H9 (cell line): ENCODE measurements around the gene USP40. TPM values are rescaled to one million over a fixed set of nuclear protein-coding genes. Genes with fewer than 3 reads are reported as not detected.

Source experiments
- DNase-seq: peaks from one replicate; pipeline ENCODE4 v3.0.0-alpha.2; 2017
- H2AFZ ChIP-seq: one replicate; pipeline ENCODE4 v1.6.1; 2013; ENCODE audit warnings: mild to moderate bottlenecking, low read length, control low read depth, moderate library complexity
- H2AK5ac ChIP-seq: 2 replicates; pipeline ENCODE4 v1.6.1; 2013; ENCODE audit warnings: low read length, control low read depth, mixed read lengths; ENCODE audit not compliant: insufficient read length
- H2BK120ac ChIP-seq: one replicate; pipeline ENCODE4 v1.6.1; 2013; ENCODE audit warnings: low read depth, mild to moderate bottlenecking, low read length, control low read depth, inconsistent platforms; ENCODE audit not compliant: poor library complexity, severe bottlenecking
- H2BK12ac ChIP-seq: 2 replicates; pipeline ENCODE4 v1.6.1; 2013; ENCODE audit warnings: low read length, control low read depth, mixed read lengths, low read depth; ENCODE audit not compliant: insufficient read length
- H2BK15ac ChIP-seq: 2 replicates; pipeline ENCODE4 v1.6.1; 2013; ENCODE audit warnings: low read depth, low read length, control low read depth
- H2BK20ac ChIP-seq: one replicate; pipeline ENCODE4 v1.6.1; 2013; ENCODE audit warnings: low read depth, mild to moderate bottlenecking, low read length, control low read depth, inconsistent platforms; ENCODE audit not compliant: poor library complexity, severe bottlenecking
- H2BK5ac ChIP-seq: 2 replicates; pipeline ENCODE4 v1.6.1; 2013; ENCODE audit warnings: low read length, control low read depth, mixed read lengths; ENCODE audit not compliant: insufficient read length
- H3K14ac ChIP-seq: 2 replicates; pipeline ENCODE4 v1.6.1; 2013; ENCODE audit warnings: low read length, control low read depth; ENCODE audit not compliant: insufficient read depth
- H3K18ac ChIP-seq: 2 replicates; pipeline ENCODE4 v1.6.1; 2013; ENCODE audit warnings: low read depth, mild to moderate bottlenecking, mixed read lengths, low read length, control low read depth; ENCODE audit not compliant: insufficient read length
- H3K23ac ChIP-seq: 2 replicates; pipeline ENCODE4 v1.6.1; 2013; ENCODE audit warnings: low read length, control low read depth, mixed read lengths, low read depth; ENCODE audit not compliant: insufficient read length
- H3K23me2 ChIP-seq: 2 replicates; pipeline ENCODE4 v1.6.1; 2013; ENCODE audit warnings: low read depth, mild to moderate bottlenecking, mixed read lengths, low read length, control low read depth; ENCODE audit not compliant: insufficient read length, poor library complexity, severe bottlenecking
- H3K27ac ChIP-seq: 2 replicates; pipeline ENCODE4 v1.5.1; 2013; ENCODE audit warnings: low read length, control low read depth, mixed read lengths, low read depth; ENCODE audit not compliant: insufficient read length
- H3K27me3 ChIP-seq: 2 replicates; pipeline ENCODE4 v1.6.1; 2013; ENCODE audit warnings: low read length, control low read depth, inconsistent platforms; ENCODE audit not compliant: insufficient read depth
- H3K4ac ChIP-seq: 2 replicates; pipeline ENCODE4 v1.6.1; 2013; ENCODE audit warnings: low read depth, mild to moderate bottlenecking, control low read depth, inconsistent platforms, low read length, moderate library complexity
- H3K4me1 ChIP-seq: 2 replicates; pipeline ENCODE4 v1.6.1; 2013; ENCODE audit warnings: low read length, control low read depth, inconsistent platforms; ENCODE audit not compliant: insufficient read depth
- H3K4me2 ChIP-seq: 2 replicates; pipeline ENCODE4 v1.6.1; 2013; ENCODE audit warnings: low read length, control low read depth, mixed read lengths; ENCODE audit not compliant: insufficient read length, insufficient read depth
- H3K56ac ChIP-seq: 2 replicates; pipeline ENCODE4 v1.6.1; 2013; ENCODE audit warnings: low read depth, mild to moderate bottlenecking, mixed read lengths, low read length, control low read depth; ENCODE audit not compliant: insufficient read length
- H3K79me1 ChIP-seq: 2 replicates; pipeline ENCODE4 v1.6.1; 2013; ENCODE audit warnings: low read depth, mild to moderate bottlenecking, moderate library complexity, low read length, control low read depth, inconsistent platforms; ENCODE audit not compliant: insufficient read depth, poor library complexity, severe bottlenecking
- H3K79me2 ChIP-seq: 2 replicates; pipeline ENCODE4 v1.6.1; 2013; ENCODE audit warnings: low read length, control low read depth, inconsistent platforms; ENCODE audit not compliant: insufficient read depth
- H3K9ac ChIP-seq: 2 replicates; pipeline ENCODE4 v1.6.1; 2013; ENCODE audit warnings: low read length, control low read depth, mixed read lengths; ENCODE audit not compliant: insufficient read length; ENCODE audit errors: extremely low read depth
- H3K9me3 ChIP-seq: one replicate; pipeline ENCODE4 v1.6.1; 2013; ENCODE audit warnings: low read depth, low read length, inconsistent platforms; ENCODE audit not compliant: control insufficient read depth
- H3T11ph ChIP-seq: one replicate; pipeline ENCODE4 v1.6.1; 2013; ENCODE audit warnings: mild to moderate bottlenecking, low read length, control low read depth, inconsistent platforms
- H4K20me1 ChIP-seq: one replicate; pipeline ENCODE4 v1.6.1; 2013; ENCODE audit not compliant: control insufficient read depth, insufficient read length, insufficient read depth
- H4K5ac ChIP-seq: 2 replicates; pipeline ENCODE4 v1.6.1; 2013; ENCODE audit warnings: low read depth, mild to moderate bottlenecking, mixed read lengths, low read length, control low read depth; ENCODE audit not compliant: insufficient read length
- H4K8ac ChIP-seq: replicated peaks from 2 replicates; pipeline ENCODE4 v1.6.1; 2013; ENCODE audit warnings: low read length, control low read depth, mixed read lengths, low read depth; ENCODE audit not compliant: insufficient read length
- H4K91ac ChIP-seq: 2 replicates; pipeline ENCODE4 v1.6.1; 2013; ENCODE audit warnings: low read depth, mild to moderate bottlenecking, moderate library complexity, mixed read lengths, low read length, control low read depth; ENCODE audit not compliant: insufficient read length
- H3K27ac Mint-ChIP-seq, 3 experiments: 2 replicates in 2 of 3; 3 replicates in 1 of 3; pipeline ENCODE4 v1.8.0; 2020 to 2021; ENCODE audit warnings: mixed read lengths in 3 of 3, mild to moderate bottlenecking in 1 of 3, moderate library complexity in 1 of 3
- H3K27me3 Mint-ChIP-seq: 2 replicates; pipeline ENCODE4 v1.8.0; 2021; ENCODE audit warnings: low read depth, mild to moderate bottlenecking, moderate library complexity, mixed read lengths
- H3K36me3 Mint-ChIP-seq, 3 experiments: 2 replicates in 2 of 3; 3 replicates in 1 of 3; pipeline ENCODE4 v1.8.0; 2020 to 2021; ENCODE audit warnings: low read depth in 3 of 3, mixed read lengths in 3 of 3; ENCODE audit not compliant: insufficient read depth in 1 of 3
- H3K4me1 Mint-ChIP-seq, 2 experiments: 2 replicates each; pipeline ENCODE4 v1.8.0; 2020; ENCODE audit warnings: mixed read lengths in 2 of 2
- H3K4me3 Mint-ChIP-seq, 2 experiments: 2 replicates in 1 of 2; 3 replicates in 1 of 2; pipeline ENCODE4 v1.8.0; 2020 to 2021; ENCODE audit warnings: mild to moderate bottlenecking in 2 of 2, mixed read lengths in 2 of 2, moderate library complexity in 1 of 2
- H3K9me3 Mint-ChIP-seq, 2 experiments: 2 replicates in 1 of 2; 3 replicates in 1 of 2; pipeline ENCODE4 v1.8.0; 2020; ENCODE audit warnings: mild to moderate bottlenecking in 2 of 2, mixed read lengths in 2 of 2, moderate library complexity in 1 of 2
- WGBS: extraction: QIAGEN DNeasy Blood & Tissue Kit; methylation state at CpG from one replicate; pipeline ENCODE4 v1.1.7; 2013; ENCODE audit warnings: missing lambda C conversion rate, low lambda C conversion rate, mixed read lengths; ENCODE audit not compliant: insufficient read length; ENCODE audit errors: extremely low coverage; 5-methylcytosine and 5-hydroxymethylcytosine counted together
- total RNA-seq: library from RNA; stranded (reverse); gene quantifications from 2 replicates; pipeline ENCODE4 v1.2.1, GENCODE V29; 2021
- TF ChIP-seq, protein P1 (sequence below): fragments of 200-600 bp; sonication (generic); conservative IDR thresholded peaks from 3 replicates; pipeline ENCODE4 v1.8.0; 2021; ENCODE audit warnings: antibody characterized with exemption, mild to moderate bottlenecking

The USP40 gene
- total RNA-seq, 1 experiment from 2014 or later = 7.5 TPM

- no peaks in the 10 kb centered on the region for H3K79me1 ChIP-seq
- H2BK12ac ChIP-seq = no peak overlapping the region
These were observed 63.1 kb downstream of the USP40 start for GRCh38 chr2:233503481-233503880.

More at GRCh38 chr2:233503481-233503880, 63.1 kb downstream of the USP40 start:
- no peak overlapping the region for H4K5ac ChIP-seq
- H3K27me3 ChIP-seq = no peaks in the 10 kb centered on the region
- no peak overlapping the region for H2AK5ac ChIP-seq
- H3K4me2 ChIP-seq = no peak overlapping the region
- H2BK20ac ChIP-seq = no peak overlapping the region
- H3K9ac ChIP-seq = no peak overlapping the region
- H2BK120ac ChIP-seq = no peak overlapping the region
- no peak overlapping the region for H3K56ac ChIP-seq
- no peaks in the 10 kb centered on the region for H4K20me1 ChIP-seq
- H3K27ac Mint-ChIP-seq = no peak overlapping the region
- H3K4me3 Mint-ChIP-seq = no peak overlapping the region
- no peaks in the 10 kb centered on the region for H3K9me3 ChIP-seq
- no peak overlapping the region for H4K8ac ChIP-seq
- no CpG with 5 or more reads among the region's 1 CpG for WGBS
- H2AFZ ChIP-seq = no peak overlapping the region
- no peaks in the 10 kb centered on the region for H3K4me1 ChIP-seq
- no peak overlapping the region for H3K18ac ChIP-seq
- H3K27me3 Mint-ChIP-seq = no peaks in the 10 kb centered on the region
- no peak overlapping the region for H3K14ac ChIP-seq
- H3K9me3 Mint-ChIP-seq = peaks cover 13 to 14% of the 10 kb centered on the region in 2 experiments
- TF ChIP-seq, protein P1, sequence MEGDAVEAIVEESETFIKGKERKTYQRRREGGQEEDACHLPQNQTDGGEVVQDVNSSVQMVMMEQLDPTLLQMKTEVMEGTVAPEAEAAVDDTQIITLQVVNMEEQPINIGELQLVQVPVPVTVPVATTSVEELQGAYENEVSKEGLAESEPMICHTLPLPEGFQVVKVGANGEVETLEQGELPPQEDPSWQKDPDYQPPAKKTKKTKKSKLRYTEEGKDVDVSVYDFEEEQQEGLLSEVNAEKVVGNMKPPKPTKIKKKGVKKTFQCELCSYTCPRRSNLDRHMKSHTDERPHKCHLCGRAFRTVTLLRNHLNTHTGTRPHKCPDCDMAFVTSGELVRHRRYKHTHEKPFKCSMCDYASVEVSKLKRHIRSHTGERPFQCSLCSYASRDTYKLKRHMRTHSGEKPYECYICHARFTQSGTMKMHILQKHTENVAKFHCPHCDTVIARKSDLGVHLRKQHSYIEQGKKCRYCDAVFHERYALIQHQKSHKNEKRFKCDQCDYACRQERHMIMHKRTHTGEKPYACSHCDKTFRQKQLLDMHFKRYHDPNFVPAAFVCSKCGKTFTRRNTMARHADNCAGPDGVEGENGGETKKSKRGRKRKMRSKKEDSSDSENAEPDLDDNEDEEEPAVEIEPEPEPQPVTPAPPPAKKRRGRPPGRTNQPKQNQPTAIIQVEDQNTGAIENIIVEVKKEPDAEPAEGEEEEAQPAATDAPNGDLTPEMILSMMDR = no peak
- H3K79me2 ChIP-seq = no peaks in the 10 kb centered on the region
- peaks cover 5 to 17% (median 5%) of the 10 kb centered on the region in 3 experiments; a peak in 5 of 7 replicates for H3K36me3 Mint-ChIP-seq
- H3K4ac ChIP-seq = no peak overlapping the region
- no peak overlapping the region for H2BK15ac ChIP-seq
- no peak overlapping the region for H4K91ac ChIP-seq
- no peaks in the 10 kb centered on the region for H3K23me2 ChIP-seq
- no peak overlapping the region for H2BK5ac ChIP-seq
- H3K4me1 Mint-ChIP-seq = no peaks in the 10 kb centered on the region
- DNase-seq = no peak
- H3K27ac ChIP-seq = no peak overlapping the region
- no peak overlapping the region for H3T11ph ChIP-seq
- H3K23ac ChIP-seq = no peak overlapping the region
